ENCODE results near the gene THOP1.

Gene THOP1

DNA sequence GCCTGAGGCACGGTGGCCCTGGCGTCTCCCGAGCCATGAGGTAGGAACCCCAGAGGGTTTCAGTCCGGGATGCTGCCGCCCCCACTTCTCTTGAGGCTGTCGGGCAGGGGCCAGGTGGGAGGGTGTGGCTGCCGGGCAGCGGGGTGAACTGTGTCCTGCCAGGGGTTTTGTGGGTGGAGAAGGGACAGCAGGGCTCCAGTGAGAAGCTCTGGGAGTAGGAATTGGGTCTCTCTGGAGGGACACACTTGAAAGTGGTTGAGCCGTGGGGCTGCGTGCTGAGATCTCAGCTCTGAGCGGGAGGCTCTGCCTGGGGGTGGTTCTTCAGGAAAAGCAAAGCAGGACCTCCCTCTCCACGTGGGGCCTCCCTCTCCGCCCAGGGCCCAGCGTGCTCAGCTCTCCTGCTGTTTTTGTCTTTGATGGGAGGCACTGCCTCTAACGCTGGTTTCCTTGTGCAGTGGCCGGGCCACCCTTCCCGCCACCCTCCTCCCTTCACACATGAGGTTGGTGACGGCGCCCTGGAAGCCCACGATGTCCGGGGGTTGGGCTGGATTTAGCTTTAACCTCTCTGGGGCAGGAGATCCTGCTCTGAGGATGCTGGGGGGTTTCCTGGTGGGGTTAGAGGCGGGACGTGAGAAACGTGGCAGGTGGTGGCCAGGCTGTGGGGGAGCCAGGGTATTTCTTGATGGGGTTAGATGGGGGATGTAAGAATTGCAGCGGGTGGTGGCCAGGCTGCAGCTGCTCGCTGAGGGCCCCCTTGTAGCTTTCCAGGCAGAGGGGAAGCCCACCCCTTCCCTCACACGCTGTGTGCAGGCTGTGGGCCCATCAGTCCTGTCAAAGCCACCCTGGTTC is 19.1 kb downstream of the THOP1 start:
- DNase-seq, result no peak

GRCh38 chr19:2805261-2805900 is 20.1 kb downstream of the THOP1 start:
- DNase-seq, result no peak

DNA sequence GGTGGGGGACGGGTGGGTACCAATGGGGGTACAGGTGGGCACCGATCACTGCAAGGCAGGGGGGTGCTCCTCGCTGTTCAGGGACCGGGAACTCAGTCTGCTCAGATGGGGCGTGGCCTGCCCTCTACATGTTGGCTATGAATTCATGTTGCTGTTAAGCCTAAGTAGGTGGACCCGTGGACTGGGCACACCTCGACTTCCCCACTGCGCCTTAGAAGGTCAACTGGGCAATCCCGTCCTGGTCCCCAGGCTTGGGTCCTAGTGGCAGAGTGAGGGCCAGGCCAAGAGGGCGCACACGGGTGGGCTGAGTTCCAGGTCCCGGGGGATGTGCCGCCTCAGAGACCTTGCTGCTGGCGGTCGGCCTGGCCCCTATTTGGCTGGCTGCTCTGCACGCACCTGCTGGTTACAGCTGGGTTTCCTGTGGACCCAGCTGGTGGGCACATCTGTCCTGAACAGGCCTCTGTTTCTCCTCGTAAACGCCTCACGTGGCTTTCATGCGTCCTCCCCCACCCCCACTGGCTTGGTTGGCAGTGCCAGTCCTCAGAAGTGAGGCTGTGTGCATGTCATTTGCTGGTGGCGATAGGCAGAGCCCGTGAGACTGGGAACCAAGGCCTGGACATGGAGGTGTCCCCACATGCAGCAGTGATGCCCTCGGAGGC is 20.8 kb downstream of the THOP1 start:
- DNase-seq, result no peak

GRCh38 chr19:2806736-2807378 is 21.6 kb downstream of the THOP1 start:
- no peak for DNase-seq

GRCh38 chr19:2807379-2808128 is 22.3 kb downstream of the THOP1 start:
- no peak for DNase-seq

DNA sequence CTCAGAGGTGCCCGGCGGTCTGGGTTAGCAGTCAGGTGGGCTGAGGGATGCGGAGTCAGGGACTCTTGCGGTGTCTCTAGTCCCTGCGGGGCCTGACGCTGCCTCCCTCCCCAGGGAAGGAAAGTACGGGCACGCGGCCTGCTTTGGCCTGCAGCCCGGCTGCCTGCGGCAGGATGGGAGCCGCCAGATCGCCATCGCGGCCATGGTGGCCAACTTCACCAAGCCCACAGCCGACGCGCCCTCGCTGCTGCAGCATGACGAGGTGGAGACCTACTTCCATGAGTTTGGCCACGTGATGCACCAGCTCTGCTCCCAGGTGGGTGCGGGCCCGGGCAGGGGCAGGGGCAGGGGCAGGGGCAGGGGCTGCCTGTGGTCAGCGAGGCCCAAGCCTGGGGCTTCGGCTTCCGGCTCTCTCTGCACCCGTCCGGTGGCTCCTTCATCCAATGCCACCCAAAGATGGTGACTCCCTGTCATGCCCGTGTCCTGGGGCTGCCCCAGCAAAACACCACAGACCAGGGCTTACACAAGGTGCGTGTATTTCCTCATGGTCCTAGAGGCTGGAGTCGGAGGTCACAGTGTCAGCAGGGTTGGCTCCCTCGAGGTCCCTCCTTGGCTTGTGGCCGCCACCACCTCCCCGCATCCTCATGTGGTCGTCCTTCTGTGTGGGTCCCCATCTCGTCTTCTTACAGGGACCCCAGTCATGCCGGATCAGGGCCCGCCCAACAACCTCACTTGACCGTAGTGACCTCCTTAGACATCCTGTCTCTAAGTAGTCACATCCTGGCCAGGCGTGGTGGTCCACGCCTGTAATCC is 23.0 kb downstream of the THOP1 start:
- no peak for DNase-seq

DNA sequence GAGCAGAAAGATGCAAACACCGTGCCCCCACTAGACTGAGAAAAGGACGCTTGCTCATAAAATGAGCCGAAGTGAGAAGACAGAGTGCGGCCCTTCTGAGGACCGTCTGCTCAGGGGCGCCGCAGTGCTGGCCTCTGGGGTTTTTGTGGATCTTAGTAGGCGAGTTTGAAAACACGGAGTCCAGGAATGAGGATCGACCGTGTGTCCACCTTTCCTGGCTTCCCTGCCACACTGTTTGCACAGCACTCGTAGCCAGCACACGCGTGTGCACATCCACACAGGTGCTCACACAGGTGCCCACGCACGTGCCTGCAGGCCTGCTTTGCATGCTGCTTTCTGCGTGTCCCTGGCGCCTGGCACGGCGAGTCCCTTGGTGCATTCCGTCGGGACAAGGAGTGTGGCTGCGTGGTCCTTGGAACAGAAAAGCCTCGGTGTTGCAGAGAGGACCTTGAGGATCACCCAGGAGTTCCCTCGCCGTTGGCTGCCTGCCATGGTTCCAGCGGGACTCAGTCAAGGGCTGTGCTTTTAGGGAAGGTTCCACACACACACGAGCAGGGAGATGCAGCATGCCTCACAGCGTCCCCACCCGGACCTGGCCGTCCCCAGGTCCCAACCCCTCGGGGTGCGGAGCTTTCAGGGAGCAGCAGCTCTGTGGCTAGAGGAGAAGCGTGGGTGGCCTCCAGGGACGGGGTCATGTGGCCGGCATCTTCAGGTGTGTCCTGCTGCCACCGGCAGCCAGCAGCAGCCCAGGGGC is 24.3 kb downstream of the THOP1 start:
- DNase-seq, result no peak

- no peak for DNase-seq
Measured at GRCh38 chr19:2810141-2811091, 25.1 kb downstream of the THOP1 start.

GRCh38 chr19:2811221-2811722 is 26.0 kb downstream of the THOP1 start:
- no peak for DNase-seq

DNA sequence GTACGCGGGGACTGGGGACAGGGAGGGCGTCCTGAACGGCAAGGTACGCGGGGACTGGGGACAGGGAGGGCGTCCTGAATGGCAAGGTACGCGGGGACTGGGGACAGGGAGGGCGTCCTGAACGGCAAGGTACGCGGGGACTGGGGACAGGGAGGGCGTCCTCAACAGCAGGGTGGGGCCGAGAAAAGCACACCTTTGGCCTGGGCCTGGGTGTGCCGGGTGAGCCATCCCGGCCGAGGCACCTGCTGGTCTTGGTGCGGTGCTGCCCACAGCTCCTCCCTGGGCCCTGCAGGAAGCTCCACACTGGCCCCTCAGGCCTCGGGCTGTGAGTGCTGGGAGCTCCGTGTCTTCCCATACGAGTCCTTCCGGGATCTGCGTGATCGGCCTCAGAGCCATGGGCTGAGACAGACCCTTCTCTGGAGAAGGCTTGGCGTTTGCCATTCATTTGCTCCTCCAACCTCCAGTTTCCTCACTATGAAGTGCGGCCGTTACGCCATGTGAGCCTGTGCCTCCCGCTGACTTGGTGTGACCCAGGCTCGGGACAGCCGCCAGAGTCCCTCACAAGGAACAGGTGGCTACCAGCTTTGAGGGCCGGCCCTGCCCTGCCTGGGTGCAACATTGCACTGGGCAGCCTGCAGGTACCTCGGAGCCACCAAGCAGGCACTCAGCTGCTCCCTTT is 26.6 kb downstream of the THOP1 start:
- no peak for DNase-seq

DNA sequence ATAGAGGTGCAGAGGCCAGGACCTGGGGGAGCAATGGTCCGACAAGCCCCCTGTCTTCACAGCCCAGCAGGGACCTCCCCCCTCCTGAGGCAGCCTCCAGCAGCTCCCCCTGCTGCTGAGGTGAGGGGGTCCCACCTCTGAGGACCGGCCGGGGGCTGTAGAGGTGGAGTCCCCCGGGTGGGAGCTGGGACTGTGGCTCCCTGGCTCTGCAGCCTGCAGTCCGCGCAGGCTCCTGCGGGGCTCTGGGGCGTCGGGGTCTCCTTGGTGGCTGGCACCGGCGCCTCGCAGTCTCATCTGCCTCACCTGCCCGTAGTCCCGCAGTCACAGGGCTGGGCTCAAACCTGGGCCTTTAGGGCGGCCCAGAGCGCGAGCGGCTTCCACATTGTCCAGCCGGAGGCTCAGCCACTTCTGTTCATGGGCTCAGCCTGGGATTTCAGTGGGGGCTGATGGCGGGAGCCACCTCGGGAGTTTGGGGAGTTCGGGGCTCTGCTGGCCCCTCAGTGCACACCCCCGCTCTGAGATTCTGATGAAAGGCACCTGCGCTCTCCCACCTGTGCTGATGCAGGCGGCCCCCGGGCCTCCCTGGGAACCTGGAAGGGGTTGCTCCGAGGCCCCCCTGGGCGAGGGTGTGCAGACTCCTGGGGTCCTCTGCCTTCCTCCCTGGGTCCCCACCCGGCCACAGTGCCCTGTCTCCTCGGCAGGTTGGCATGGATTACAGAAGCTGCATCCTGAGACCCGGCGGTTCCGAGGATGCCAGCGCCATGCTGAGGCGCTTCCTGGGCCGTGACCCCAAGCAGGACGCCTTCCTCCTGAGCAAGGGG is 27.3 kb downstream of the THOP1 start:
- no peak for DNase-seq

DNA sequence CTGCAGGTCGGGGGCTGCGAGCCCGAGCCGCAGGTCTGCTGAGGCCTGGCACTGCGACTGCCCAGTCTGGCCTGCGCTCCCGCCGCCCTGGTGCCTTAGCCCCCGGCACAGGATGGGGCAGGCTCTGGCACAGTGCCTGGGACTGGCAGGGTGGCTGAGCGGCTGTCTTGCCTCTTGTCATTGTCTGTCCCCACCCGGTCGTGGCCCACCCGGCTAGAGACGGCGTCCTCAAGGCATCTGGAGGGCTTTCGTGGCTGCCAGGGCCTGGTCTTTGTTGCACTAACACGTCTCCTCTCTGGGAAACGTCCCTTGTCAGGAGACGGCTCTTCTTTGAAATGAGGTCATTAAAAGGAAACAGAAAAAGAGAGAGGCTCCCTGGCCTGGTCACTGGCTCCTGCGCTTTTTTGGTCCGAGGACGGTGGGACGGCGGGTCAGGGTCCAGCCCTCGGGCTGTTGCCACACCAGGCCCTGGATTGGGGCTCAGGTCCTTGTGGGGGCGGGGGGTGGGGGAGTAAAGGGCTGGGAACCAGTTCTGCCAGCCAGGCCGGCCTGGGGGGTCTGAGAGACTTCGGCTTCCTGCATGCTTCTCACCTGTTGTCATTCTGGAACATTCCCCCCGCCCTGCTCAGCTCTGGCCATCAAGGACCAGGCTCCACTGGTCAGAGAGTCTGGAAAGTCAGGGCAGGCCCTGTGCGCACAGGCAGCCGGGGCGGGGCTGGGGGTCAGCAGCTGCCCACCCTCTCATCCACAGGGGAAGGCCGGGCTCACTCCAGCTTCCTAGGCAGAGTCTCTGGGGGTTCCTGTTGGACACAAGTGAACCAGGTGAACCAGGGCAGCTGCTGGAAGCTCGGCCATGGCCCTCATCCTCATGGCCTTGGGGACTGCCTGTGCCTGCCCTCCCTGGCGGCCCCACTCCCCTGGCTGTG is 28.2 kb downstream of the THOP1 start:
- DNase-seq, result no peak

DNA sequence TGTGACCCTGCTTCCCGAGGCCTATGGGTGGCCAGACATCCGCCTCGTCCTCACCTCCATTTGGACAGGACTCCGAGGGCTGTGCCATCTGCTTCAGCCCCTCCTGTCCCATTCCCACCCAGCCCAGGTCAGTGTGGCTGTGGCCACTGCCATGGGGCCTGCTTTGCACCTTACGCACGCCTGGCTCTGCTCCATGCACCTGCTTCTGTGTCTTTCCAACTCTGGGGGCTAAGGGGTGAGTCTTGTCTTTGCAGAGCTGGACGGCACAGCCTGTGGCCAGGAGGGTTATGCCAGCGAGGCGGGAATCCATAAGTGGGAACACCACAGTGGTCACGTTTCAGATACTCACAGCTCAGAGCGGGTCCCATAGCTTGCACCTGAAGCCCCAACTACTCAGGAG is 29.1 kb downstream of the THOP1 start:
- no peak for DNase-seq

DNA sequence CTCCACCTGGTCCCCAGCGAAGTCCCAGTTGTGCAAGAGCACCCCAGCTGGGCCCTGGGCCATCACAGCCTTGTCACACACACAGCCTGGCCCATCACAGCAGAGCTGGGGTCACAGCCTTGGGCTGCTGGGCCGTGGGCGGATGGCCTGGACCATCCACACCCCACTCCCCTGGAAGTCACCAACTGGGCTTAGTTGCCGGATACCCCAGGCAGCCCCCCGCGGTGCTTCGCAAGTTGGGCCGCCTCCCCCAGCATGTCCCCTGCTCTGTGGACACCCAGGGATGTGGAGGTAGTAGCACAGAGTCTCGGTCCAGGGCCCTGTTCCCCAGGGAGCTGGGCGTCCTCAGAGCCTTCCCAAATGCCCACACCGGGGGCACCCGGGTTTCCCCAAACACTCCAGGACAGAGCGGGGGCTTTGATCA is 29.9 kb downstream of the THOP1 start:
- no peak for DNase-seq

GRCh38 chr19:2815923-2816322 is 30.6 kb downstream of the THOP1 start:
- no peak for DNase-seq

DNA sequence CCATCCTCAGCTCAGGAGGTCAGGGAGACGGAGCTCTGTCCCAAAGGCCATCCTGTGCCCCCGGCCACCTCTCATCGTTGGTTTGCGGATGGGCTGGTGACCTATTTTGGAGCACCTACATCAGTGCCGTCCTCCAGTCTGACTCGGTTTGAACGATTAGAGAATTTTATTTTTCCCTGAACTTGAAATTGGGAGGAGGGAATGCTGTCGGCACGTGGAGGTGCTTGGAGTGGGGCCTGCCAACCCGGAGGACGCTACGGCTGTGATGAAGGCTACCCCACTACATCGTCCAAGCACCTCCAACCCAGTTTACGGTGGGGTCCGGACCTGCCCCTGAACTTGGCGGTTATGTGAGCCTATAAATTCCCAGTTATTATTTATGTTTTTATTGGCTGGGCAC is 31.3 kb downstream of the THOP1 start:
- DNase-seq, result no peak
